A673 (cell line): ENCODE measurements around the gene TMEM178A.

Experiments used
- EZH2 ChIP-seq: fragments of 200-600 bp; sonication (generic); IDR thresholded peaks from 2 replicates; pipeline ENCODE4 v1.6.1; 2017; ENCODE audit warnings: borderline replicate concordance, low read depth, mild to moderate bottlenecking, mixed read lengths, antibody characterized with exemption, low read length; ENCODE audit not compliant: poor library complexity, severe bottlenecking
- TF ChIP-seq, protein P1 (sequence below): fragments of 300-800, 200-600 bp; sonication (generic); conservative IDR thresholded peaks from 2 replicates; pipeline ENCODE4 v1.5.1; 2017; ENCODE audit warnings: low read depth, mild to moderate bottlenecking, antibody characterized with exemption, low read length, moderate library complexity, mixed read lengths

DNA sequence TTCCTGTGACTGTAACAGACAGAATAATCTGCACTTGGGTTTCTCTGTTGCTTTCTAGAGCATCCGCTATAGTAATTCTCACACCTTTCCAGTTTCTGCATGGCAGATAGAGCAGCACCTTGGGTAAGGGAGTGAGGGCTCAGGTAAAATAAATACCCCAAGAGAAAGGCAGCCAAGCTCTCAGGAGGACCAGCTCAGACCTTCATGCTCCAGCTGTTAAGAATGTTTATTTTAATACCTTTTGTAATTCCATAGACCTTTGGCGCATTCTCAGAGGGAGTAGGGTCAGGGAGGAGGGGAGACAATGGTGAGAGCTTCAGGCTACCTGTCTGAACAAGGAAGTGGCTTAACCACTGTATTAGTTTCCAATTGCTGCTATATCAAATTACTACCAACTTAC is 16.2 kb upstream of the TMEM178A start:
- TF ChIP-seq, protein P1, sequence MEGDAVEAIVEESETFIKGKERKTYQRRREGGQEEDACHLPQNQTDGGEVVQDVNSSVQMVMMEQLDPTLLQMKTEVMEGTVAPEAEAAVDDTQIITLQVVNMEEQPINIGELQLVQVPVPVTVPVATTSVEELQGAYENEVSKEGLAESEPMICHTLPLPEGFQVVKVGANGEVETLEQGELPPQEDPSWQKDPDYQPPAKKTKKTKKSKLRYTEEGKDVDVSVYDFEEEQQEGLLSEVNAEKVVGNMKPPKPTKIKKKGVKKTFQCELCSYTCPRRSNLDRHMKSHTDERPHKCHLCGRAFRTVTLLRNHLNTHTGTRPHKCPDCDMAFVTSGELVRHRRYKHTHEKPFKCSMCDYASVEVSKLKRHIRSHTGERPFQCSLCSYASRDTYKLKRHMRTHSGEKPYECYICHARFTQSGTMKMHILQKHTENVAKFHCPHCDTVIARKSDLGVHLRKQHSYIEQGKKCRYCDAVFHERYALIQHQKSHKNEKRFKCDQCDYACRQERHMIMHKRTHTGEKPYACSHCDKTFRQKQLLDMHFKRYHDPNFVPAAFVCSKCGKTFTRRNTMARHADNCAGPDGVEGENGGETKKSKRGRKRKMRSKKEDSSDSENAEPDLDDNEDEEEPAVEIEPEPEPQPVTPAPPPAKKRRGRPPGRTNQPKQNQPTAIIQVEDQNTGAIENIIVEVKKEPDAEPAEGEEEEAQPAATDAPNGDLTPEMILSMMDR, result no peak
- TF ChIP-seq EZH2, result no peak
